OCI-LY1 (cell line): ENCODE data around the gene PPIE.

Experiments
- H2AFZ ChIP-seq: fragments of 200-600 bp; sonication (generic), shearing (Covaris generic); 2 replicates; pipeline ENCODE4 v1.6.0; 2014; ENCODE audit warnings: antibody characterized with exemption, mild to moderate bottlenecking, low read length
- H3F3A ChIP-seq: fragments of 200-600 bp; sonication (generic), shearing (Covaris generic); 2 replicates; pipeline ENCODE4 v1.6.0; 2014; ENCODE audit warnings: mild to moderate bottlenecking, antibody characterized with exemption, low read length, moderate library complexity; ENCODE audit not compliant: insufficient read depth
- H3K27ac ChIP-seq: fragments of 200-600 bp; sonication (generic); 2 replicates; pipeline ENCODE4 v1.5.1; 2014; ENCODE audit warnings: low read length, mixed run types, mild to moderate bottlenecking, low read depth; ENCODE audit not compliant: poor library complexity, severe bottlenecking
- H3K27me3 ChIP-seq: fragments of 200-600 bp; sonication (generic); 2 replicates; pipeline ENCODE4 v1.6.0; 2014; ENCODE audit warnings: antibody characterized with exemption, mild to moderate bottlenecking, low read length, moderate library complexity; ENCODE audit not compliant: insufficient read depth
- H3K36me3 ChIP-seq: fragments of 200-600 bp; sonication (generic); 2 replicates; pipeline ENCODE4 v1.6.1; 2014; ENCODE audit warnings: mild to moderate bottlenecking, antibody characterized with exemption, low read length, moderate library complexity, mixed read lengths; ENCODE audit not compliant: insufficient read depth
- H3K4me1 ChIP-seq: fragments of 200-600 bp; sonication (generic); 2 replicates; pipeline ENCODE4 v1.5.1; 2014; ENCODE audit warnings: mild to moderate bottlenecking, low read length, moderate library complexity; ENCODE audit not compliant: insufficient read depth, severe bottlenecking
- H3K4me2 ChIP-seq: fragments of 200-600 bp; sonication (generic), shearing (Covaris generic); 2 replicates; pipeline ENCODE4 v1.6.1; 2014; ENCODE audit warnings: low read length
- H3K4me3 ChIP-seq: fragments of 200-600 bp; sonication (generic); 2 replicates; pipeline ENCODE4 v1.5.1; 2014; ENCODE audit warnings: low read length, low read depth, mild to moderate bottlenecking, mixed read lengths; ENCODE audit not compliant: poor library complexity, severe bottlenecking
- H3K79me2 ChIP-seq: fragments of 200-600 bp; shearing (Covaris generic); 2 replicates; pipeline ENCODE4 v1.6.1; 2016; ENCODE audit warnings: mixed run types, low read length, mixed read lengths; ENCODE audit not compliant: insufficient read depth
- H3K9ac ChIP-seq: fragments of 200-600 bp; sonication (generic), shearing (Covaris generic); 2 replicates; pipeline ENCODE4 v1.6.1; 2014; ENCODE audit warnings: mild to moderate bottlenecking, low read length, mixed read lengths
- H3K9me2 ChIP-seq: fragments of 200-600 bp; sonication (generic), shearing (Covaris generic); 2 replicates; pipeline ENCODE4 v1.6.1; 2014; ENCODE audit warnings: low read depth, mild to moderate bottlenecking, low read length, mixed read lengths
- H3K9me3 ChIP-seq: fragments of 200-600 bp; shearing (Covaris generic); 2 replicates; pipeline ENCODE4 v1.6.1; 2014; ENCODE audit warnings: low read length, mixed read lengths
- H4K20me1 ChIP-seq: fragments of 200-600 bp; sonication (generic), shearing (Covaris generic); 2 replicates; pipeline ENCODE4 v1.6.0; 2016; ENCODE audit warnings: mild to moderate bottlenecking, low read length; ENCODE audit not compliant: insufficient read depth
- CTCF ChIP-seq: fragments of 200-600 bp; sonication (generic), shearing (Covaris generic); IDR thresholded peaks from 2 replicates; pipeline ENCODE4 v1.5.1; 2017; ENCODE audit warnings: mild to moderate bottlenecking, antibody characterized with exemption, low read length, moderate library complexity, mixed read lengths
- EZH2 ChIP-seq: fragments of 200-600 bp; sonication (generic), shearing (Covaris generic); IDR thresholded peaks from 2 replicates; pipeline ENCODE4 v1.8.0; 2017; ENCODE audit warnings: borderline replicate concordance, mixed run types, mild to moderate bottlenecking, antibody characterized with exemption, low read length, moderate library complexity, mixed read lengths

PPIE gene

GRCh38 chr1:39717809-39718208 is 20.9 kb upstream of the PPIE start:
- no peak overlapping the region for H3K4me3 ChIP-seq
- H3K4me2 ChIP-seq: no peak overlapping the region
- no peaks in the 10 kb centered on the region for H3K79me2 ChIP-seq
- H3K9me3 ChIP-seq: no peaks in the 10 kb centered on the region
- no peaks in the 10 kb centered on the region for H3K36me3 ChIP-seq
- no peaks in the 10 kb centered on the region for H4K20me1 ChIP-seq
- H3K27ac ChIP-seq: no peak overlapping the region
- H3F3A ChIP-seq: no peaks in the 10 kb centered on the region
- no peak overlapping the region for H2AFZ ChIP-seq
- H3K9ac ChIP-seq: no peak overlapping the region
- no peaks in the 10 kb centered on the region for H3K9me2 ChIP-seq
- no peaks in the 10 kb centered on the region; the same call in 1 of the 2 replicates for H3K27me3 ChIP-seq
- H3K4me1 ChIP-seq: peaks cover 3% of the 10 kb centered on the region
- TF ChIP-seq EZH2 (no peak), CTCF (peak; percentile 18; the same call in 1 of the 2 replicates)

GRCh38 chr1:39720094-39720999 is 18.3 kb upstream of the PPIE start:
- no peaks in the 10 kb centered on the region for H3K9me3 ChIP-seq
- no peaks in the 10 kb centered on the region for H3K36me3 ChIP-seq
- H3K79me2 ChIP-seq: no peaks in the 10 kb centered on the region
- TF ChIP-seq CTCF (peak; percentile 74), EZH2 (no peak)
- H3K4me3 ChIP-seq: no peak overlapping the region
- no peak overlapping the region for H3K9ac ChIP-seq
- H3K4me2 ChIP-seq: no peak overlapping the region; the same call in 1 of the 2 replicates
- H3F3A ChIP-seq: no peaks in the 10 kb centered on the region
- H3K27ac ChIP-seq: no peak overlapping the region
- peaks cover 3% of the 10 kb centered on the region for H3K4me1 ChIP-seq
- no peaks in the 10 kb centered on the region for H4K20me1 ChIP-seq
- no peak overlapping the region for H2AFZ ChIP-seq
- no peaks in the 10 kb centered on the region for H3K9me2 ChIP-seq
- no peaks in the 10 kb centered on the region; the same call in 1 of the 2 replicates for H3K27me3 ChIP-seq

GRCh38 chr1:39721664-39722063 is 17.0 kb upstream of the PPIE start:
- Histone ChIP-seq H3K36me3 (no peaks in the 10 kb centered on the region), H2AFZ (no peak overlapping the region), H3F3A (no peaks in the 10 kb centered on the region), H3K4me1 (peaks cover 3% of the 10 kb centered on the region), H4K20me1 (no peaks in the 10 kb centered on the region), H3K4me3 (no peak overlapping the region), H3K9ac (no peak overlapping the region), H3K9me3 (no peaks in the 10 kb centered on the region), H3K4me2 (no peak overlapping the region), H3K79me2 (no peaks in the 10 kb centered on the region), H3K9me2 (no peaks in the 10 kb centered on the region), H3K27ac (no peak overlapping the region), H3K27me3 (no peaks in the 10 kb centered on the region; the same call in 1 of the 2 replicates)
- TF ChIP-seq EZH2 (no peak), CTCF (no peak)
